Panc1 (cell line): Measurements from ENCODE around the gene C12orf56. TPM values are rescaled to one million over a fixed set of nuclear protein-coding genes. Genes with fewer than 3 reads are reported as not detected.
A peak's percentile ranks its signal among the peaks of the same experiment; 100 is the strongest.

Experiments
- ATAC-seq: fragments of 200-7000 bp; cut with Tn5 transposase; 2 replicates; pipeline ENCODE4 v1.9.1; 2020; ENCODE audit warnings: mild to moderate bottlenecking, moderate library complexity
- BruUV-seq: library from RNA; stranded (reverse); fragments of 400-500 nt; replicated peaks from 2 replicates; lab custom pipeline; 2021; lab: Mats Ljungman, UMichigan
- CTCF ChIA-PET: fragments of 300-600 bp; sonication (Branson Sonifier 250); formaldehyde crosslinking; loops from one replicate; lab custom pipeline; 2022; ENCODE audit warnings: antibody characterized with exemption; lab: Charles Lee
- POLR2A ChIA-PET: fragments of 300-600 bp; sonication (Branson Sonifier 250); formaldehyde crosslinking; loops from one replicate; lab custom pipeline; 2022; ENCODE audit warnings: antibody characterized with exemption; lab: Charles Lee
- DNase-seq: peaks from one replicate; pipeline ENCODE4 v3.0.0-alpha.2; 2010; ENCODE audit warnings: low read depth, low spot score
- H3K27ac ChIP-seq: 2 replicates; pipeline ENCODE4 v1.5.1; 2011; ENCODE audit warnings: mild to moderate bottlenecking, low read length, inconsistent platforms
- H3K27me3 ChIP-seq: fragments of 200-500 bp; sonication (Bioruptor generic); 2 replicates; pipeline ENCODE4 v1.6.0; 2014; ENCODE audit warnings: low read length, inconsistent platforms; ENCODE audit not compliant: control insufficient read depth, insufficient read depth
- H3K36me3 ChIP-seq: fragments of 200-500 bp; sonication (Bioruptor generic); 2 replicates; pipeline ENCODE4 v1.5.1; 2014; ENCODE audit warnings: inconsistent platforms, mild to moderate bottlenecking, low read length, moderate library complexity; ENCODE audit not compliant: control insufficient read depth, insufficient read depth
- H3K4me1 ChIP-seq: 2 replicates; pipeline ENCODE4 v1.5.1; 2011; ENCODE audit warnings: inconsistent platforms, mild to moderate bottlenecking, low read length, moderate library complexity; ENCODE audit not compliant: control insufficient read depth, insufficient read depth
- H3K4me3 ChIP-seq, 2 experiments: 2 replicates each; pipeline ENCODE4 v1.5.1; 2011 to 2012; ENCODE audit warnings: low read depth in 2 of 2, low read length in 2 of 2, mild to moderate bottlenecking in 2 of 2, inconsistent platforms in 1 of 2, moderate library complexity in 1 of 2
- H3K9me3 ChIP-seq: fragments of 200-500 bp; sonication (Bioruptor generic); 2 replicates; pipeline ENCODE4 v1.5.1; 2014; ENCODE audit warnings: low read depth, mild to moderate bottlenecking, inconsistent platforms, low read length, moderate library complexity; ENCODE audit not compliant: control insufficient read depth, insufficient read depth
- POLR2AphosphoS5 ChIP-seq: IDR thresholded peaks from 2 replicates; pipeline ENCODE4 v1.6.1; 2012; ENCODE audit warnings: mild to moderate bottlenecking, low read depth, low read length, moderate library complexity
- SIN3A ChIP-seq: IDR thresholded peaks from 2 replicates; pipeline ENCODE4 v1.6.1; 2012; ENCODE audit warnings: low read depth, mild to moderate bottlenecking, low read length, moderate library complexity, borderline replicate concordance; ENCODE audit not compliant: insufficient read depth
- TCF7L2 ChIP-seq: IDR thresholded peaks from 2 replicates; pipeline ENCODE4 v1.6.1; 2011; ENCODE audit warnings: mild to moderate bottlenecking, low read depth, low read length, inconsistent platforms
- in situ Hi-C: cut with HindIII; loops from 2 replicates; pipeline ENCODE4 v1.10.0; 2016; ENCODE audit warnings: low sequenced_read_pairs, low pct_unique_long_range_greater_than_20kb
- intact Hi-C: fragments of 100-400 bp; cut with micrococcal nuclease; formaldehyde crosslinking; loops from one replicate; pipeline ENCODE4 v1.10.0; 2022; ENCODE audit not compliant: unreplicated experiment
- total RNA-seq: library from RNA; stranded (reverse); gene quantifications from one replicate; pipeline ENCODE4 v1.2.1, GENCODE V29; 2021; ENCODE audit not compliant: unreplicated experiment
- TF ChIP-seq, protein P1 (sequence below): fragments of 450-650 bp; IDR thresholded peaks from 2 replicates; pipeline ENCODE4 v1.5.1; 2017; ENCODE audit warnings: mild to moderate bottlenecking
- TF ChIP-seq, protein P2 (sequence below), 2 experiments: IDR thresholded peaks; 2 replicates each; pipeline ENCODE4 v1.6.1; 2011 to 2012; ENCODE audit warnings: low read depth in 2 of 2, control low read depth in 1 of 2, low read length in 1 of 2, mild to moderate bottlenecking in 1 of 2, moderate library complexity in 1 of 2; ENCODE audit not compliant: insufficient read depth in 1 of 2

The C12orf56 gene
- total RNA-seq, 1 experiment from 2014 or later, result 2.8 TPM

GRCh38 chr12:64237382-64237781 is 153.2 kb downstream of the C12orf56 start:
- Histone ChIP-seq H3K27me3 (no peaks in the 10 kb centered on the region), H3K4me1 (no peaks in the 10 kb centered on the region), H3K4me3 (no peak overlapping the region), H3K9me3 (no peaks in the 10 kb centered on the region), H3K27ac (no peak overlapping the region), H3K36me3 (no peaks in the 10 kb centered on the region)
- no TSS peak for BruUV-seq
- ChIA-PET CTCF (no interaction called here), POLR2A (interaction anchor here (0.5 kb wide), 1 partner anchor 450 kb away, joined by 4 read pairs; no protein-coding TSS in a partner anchor)
- no peak for DNase-seq
- intact Hi-C loops (no loop called here), in situ Hi-C loops (no loop called here)
- ATAC-seq, result no peak
- TF ChIP-seq POLR2AphosphoS5 (no peak), TCF7L2 (no peak), SIN3A (no peak)
- TF ChIP-seq, protein P1, sequence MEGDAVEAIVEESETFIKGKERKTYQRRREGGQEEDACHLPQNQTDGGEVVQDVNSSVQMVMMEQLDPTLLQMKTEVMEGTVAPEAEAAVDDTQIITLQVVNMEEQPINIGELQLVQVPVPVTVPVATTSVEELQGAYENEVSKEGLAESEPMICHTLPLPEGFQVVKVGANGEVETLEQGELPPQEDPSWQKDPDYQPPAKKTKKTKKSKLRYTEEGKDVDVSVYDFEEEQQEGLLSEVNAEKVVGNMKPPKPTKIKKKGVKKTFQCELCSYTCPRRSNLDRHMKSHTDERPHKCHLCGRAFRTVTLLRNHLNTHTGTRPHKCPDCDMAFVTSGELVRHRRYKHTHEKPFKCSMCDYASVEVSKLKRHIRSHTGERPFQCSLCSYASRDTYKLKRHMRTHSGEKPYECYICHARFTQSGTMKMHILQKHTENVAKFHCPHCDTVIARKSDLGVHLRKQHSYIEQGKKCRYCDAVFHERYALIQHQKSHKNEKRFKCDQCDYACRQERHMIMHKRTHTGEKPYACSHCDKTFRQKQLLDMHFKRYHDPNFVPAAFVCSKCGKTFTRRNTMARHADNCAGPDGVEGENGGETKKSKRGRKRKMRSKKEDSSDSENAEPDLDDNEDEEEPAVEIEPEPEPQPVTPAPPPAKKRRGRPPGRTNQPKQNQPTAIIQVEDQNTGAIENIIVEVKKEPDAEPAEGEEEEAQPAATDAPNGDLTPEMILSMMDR, result no peak
- TF ChIP-seq, protein P2, sequence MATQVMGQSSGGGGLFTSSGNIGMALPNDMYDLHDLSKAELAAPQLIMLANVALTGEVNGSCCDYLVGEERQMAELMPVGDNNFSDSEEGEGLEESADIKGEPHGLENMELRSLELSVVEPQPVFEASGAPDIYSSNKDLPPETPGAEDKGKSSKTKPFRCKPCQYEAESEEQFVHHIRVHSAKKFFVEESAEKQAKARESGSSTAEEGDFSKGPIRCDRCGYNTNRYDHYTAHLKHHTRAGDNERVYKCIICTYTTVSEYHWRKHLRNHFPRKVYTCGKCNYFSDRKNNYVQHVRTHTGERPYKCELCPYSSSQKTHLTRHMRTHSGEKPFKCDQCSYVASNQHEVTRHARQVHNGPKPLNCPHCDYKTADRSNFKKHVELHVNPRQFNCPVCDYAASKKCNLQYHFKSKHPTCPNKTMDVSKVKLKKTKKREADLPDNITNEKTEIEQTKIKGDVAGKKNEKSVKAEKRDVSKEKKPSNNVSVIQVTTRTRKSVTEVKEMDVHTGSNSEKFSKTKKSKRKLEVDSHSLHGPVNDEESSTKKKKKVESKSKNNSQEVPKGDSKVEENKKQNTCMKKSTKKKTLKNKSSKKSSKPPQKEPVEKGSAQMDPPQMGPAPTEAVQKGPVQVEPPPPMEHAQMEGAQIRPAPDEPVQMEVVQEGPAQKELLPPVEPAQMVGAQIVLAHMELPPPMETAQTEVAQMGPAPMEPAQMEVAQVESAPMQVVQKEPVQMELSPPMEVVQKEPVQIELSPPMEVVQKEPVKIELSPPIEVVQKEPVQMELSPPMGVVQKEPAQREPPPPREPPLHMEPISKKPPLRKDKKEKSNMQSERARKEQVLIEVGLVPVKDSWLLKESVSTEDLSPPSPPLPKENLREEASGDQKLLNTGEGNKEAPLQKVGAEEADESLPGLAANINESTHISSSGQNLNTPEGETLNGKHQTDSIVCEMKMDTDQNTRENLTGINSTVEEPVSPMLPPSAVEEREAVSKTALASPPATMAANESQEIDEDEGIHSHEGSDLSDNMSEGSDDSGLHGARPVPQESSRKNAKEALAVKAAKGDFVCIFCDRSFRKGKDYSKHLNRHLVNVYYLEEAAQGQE (IDR thresholded peaks at IDR 0.05; ENCODE audit: insufficient read depth in 1 of 2, low read depth in 2 of 2, low read length in 1 of 2), result no peak

- in situ Hi-C loops, result no loop called here
- Histone ChIP-seq H3K4me1 (no peaks in the 10 kb centered on the region), H3K9me3 (no peaks in the 10 kb centered on the region), H3K4me3 (no peak overlapping the region), H3K27me3 (no peaks in the 10 kb centered on the region), H3K36me3 (no peaks in the 10 kb centered on the region), H3K27ac (no peak overlapping the region)
- TF ChIP-seq, protein P1, result peak; percentile 47
- TF ChIP-seq TCF7L2, result no peak
- TF ChIP-seq, protein P2 (IDR thresholded peaks at IDR 0.05; ENCODE audit: insufficient read depth in 1 of 2, low read depth in 2 of 2, low read length in 1 of 2), result no peak
- TF ChIP-seq POLR2AphosphoS5, result no peak
- DNase-seq (no peak), ATAC-seq (peak; percentile 83)
- ChIA-PET CTCF (no interaction called here), POLR2A (no interaction called here)
- intact Hi-C loops, result no loop called here
- BruUV-seq, result no TSS peak
Observed at GRCh38 chr12:64236549-64236948, 154.0 kb downstream of the C12orf56 start.
